ENCODE results near the gene TPRN.

The TPRN gene

GRCh38 chr9:137170486-137171148 is 29.9 kb downstream of the TPRN start:
- no peak for DNase-seq

DNA sequence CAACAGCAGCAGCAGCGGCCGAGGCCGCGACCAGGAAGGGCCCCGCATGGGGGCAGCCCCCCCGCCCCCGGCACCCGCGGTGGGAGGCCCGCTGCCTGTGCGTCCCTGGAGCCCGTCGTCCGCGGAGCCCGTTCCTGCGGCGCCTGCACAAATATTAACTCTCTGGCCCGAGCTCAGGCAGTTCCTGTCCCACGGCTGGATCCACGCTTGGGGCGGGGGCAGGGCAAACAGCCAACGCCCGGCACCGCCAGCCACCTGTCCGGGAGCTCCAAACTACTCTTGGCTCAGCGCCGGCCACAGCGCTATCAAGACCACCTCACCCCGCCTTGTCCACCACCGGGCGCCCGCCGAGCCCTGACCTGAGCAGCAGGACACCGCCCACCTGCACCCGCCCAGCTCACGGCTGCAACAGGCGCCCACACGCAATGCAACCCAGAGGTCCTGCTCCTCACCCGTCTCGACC is 30.6 kb downstream of the TPRN start, which contains the start of gene LRRC26:
TSS of gene LRRC26 (minus strand) at position 156 of the 463 bp plus-strand sequence. CDS start at position 48, 108 bp downstream.
- DNase-seq: no peak

GRCh38 chr9:137168904-137169856 is 31.4 kb downstream of the TPRN start:
- DNase-seq: no peak

- DNase-seq: no peak
These were observed 32.0 kb downstream of the TPRN start for GRCh38 chr9:137168573-137168903.

- DNase-seq: no peak
These were observed 32.6 kb downstream of the TPRN start for GRCh38 chr9:137167747-137168572.

DNA sequence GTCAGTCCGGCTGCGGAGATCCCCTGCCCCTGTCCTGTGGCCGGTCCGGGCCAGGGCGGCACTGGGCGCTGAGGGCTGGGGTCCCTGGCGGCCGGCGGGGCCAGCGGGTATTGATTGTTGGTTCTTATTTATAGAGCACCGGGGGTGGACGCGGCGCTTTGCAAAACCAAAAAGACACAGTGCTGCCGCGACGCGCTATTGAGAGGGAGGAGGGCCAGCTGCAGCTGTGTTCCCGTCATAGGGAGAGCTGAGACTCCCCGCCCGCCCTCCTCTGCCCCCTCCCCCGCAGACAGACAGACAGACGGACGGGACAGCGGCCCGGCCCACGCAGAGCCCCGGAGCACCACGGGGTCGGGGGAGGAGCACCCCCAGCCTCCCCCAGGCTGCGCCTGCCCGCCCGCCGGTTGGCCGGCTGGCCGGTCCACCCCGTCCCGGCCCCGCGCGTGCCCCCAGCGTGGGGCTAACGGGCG is 33.2 kb downstream of the TPRN start:
- no peak for DNase-seq

DNA sequence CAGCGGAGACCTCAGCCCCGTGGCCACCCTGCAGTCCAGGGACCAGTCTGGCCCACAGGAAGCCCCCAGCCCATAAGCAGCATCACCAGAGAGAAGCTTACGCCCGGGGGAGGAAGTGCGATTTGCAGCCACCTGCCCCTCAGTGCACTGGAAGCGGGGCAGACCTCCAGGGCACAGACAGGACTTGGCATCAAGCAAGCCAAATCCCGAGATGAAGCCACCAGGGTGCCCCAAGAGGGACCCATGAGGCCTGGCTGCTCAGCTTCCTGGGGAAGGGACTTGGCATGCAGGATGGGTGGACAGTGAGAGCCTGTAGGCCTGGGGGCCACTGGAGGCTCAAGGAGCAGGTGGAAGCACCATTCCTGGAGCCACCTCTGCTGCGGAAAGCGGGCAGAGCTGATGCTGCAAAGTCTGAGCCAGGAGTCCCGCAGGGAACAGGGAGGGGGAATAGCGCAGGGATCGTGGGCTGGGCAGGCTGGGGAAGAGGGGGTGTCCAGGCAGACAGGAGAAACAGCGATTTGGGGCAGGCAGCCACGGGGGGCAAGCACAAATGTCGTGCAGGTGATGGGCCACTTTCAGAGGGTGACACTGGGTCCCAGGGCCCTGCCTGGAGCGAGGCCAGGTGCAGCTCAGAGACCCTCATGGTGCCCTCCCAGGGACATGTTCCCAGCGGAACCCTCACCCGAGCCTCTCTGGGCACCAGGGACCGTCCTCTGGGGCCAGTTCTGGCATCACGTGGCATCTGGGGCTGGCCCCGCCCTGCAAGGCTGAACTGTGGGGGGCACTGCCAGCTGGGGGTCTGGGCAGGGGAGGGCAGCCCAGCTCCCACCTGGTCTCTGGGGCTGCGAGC is 33.9 kb downstream of the TPRN start:
- DNase-seq: no peak

- no peak for DNase-seq
These were observed 35.2 kb downstream of the TPRN start for GRCh38 chr9:137165250-137165836.

DNA sequence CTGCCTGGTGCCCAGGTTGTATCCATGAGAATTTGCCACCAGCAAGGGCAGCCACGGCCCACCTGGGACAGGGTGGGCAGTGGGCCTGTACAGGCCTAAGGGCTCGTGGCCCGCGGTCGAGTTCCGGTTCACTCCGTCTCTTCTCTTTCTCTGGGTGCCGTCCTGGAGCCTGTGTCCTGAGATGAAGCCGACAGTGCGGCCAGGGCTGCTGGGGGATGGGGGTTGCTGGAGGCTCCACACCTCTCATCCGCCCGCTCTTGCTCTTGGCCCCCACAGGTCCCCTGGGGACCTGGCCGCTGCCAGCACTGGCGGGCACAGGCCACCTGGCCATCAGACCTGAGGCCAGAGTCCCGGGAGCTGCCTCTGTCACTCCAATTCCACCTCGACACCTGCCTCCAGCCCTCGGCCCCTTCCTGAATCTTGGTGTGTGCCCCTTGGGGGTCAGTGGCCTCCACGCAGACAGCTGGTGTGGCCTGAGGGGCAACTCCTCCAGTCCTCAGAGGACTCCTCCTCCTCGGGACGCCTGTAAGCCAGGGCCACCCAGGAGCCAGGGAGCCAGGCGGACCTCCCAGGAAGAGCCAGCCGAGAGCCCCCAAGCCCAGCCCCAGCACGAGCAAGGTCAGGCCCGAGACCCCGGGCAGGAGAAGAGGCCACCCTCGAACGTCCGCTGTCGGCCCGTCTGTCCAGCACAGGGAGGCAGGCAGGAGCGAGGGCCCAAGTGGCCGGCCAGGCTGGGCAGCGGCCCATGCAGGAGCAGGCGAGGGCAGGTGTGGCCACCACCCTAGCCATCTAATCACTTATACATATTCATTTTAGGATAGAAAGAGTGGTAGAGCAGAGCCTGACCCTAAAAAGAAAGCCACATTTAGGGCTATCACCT is 35.9 kb downstream of the TPRN start:
- no peak for DNase-seq

- DNase-seq: no peak
These were observed 36.7 kb downstream of the TPRN start for GRCh38 chr9:137163805-137164204.

- no peak for DNase-seq
These were observed 37.2 kb downstream of the TPRN start for GRCh38 chr9:137163365-137163715.

GRCh38 chr9:137162505-137163364 is 37.8 kb downstream of the TPRN start:
- no peak for DNase-seq

DNA sequence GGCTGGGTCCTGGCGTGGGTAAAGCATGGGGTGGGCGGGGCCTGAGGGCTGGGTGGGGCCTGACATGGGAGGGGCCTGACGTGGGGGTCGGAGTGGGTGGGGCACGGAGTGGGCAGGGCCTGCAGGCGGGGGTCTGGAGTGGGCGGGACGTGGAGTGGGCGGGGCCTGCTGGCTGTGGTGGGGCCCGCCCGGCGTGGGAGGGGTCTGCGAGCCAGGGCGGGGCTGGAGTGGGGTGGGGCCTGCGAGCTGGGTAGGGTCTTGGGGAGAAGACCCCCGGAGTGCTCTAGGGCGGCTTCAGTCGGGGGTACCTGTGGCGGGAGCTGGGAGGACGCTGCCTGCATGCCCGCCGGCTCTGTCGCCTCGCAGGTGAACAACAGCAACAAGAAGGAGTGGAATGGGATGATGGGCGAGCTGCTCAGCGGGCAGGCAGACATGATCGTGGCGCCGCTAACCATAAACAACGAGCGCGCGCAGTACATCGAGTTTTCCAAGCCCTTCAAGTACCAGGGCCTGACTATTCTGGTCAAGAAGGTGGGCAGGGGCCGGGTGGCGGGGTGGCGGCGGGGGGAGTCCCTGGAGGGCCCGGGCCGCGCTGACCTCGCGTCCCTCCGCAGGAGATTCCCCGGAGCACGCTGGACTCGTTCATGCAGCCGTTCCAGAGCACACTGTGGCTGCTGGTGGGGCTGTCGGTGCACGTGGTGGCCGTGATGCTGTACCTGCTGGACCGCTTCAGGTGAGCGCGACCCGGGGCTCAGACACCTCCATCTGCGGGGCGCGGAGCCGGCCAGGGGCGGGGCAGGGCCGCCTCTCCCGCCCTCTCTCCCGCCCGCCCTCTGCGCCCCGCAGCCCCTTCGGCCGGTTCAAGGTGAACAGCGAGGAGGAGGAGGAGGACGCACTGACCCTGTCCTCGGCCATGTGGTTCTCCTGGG is 38.7 kb downstream of the TPRN start:
- DNase-seq: no peak

GRCh38 chr9:137160716-137161557 is 39.6 kb downstream of the TPRN start:
- no peak for DNase-seq

GRCh38 chr9:137160054-137160425 is 40.5 kb downstream of the TPRN start:
- no peak for DNase-seq

DNA sequence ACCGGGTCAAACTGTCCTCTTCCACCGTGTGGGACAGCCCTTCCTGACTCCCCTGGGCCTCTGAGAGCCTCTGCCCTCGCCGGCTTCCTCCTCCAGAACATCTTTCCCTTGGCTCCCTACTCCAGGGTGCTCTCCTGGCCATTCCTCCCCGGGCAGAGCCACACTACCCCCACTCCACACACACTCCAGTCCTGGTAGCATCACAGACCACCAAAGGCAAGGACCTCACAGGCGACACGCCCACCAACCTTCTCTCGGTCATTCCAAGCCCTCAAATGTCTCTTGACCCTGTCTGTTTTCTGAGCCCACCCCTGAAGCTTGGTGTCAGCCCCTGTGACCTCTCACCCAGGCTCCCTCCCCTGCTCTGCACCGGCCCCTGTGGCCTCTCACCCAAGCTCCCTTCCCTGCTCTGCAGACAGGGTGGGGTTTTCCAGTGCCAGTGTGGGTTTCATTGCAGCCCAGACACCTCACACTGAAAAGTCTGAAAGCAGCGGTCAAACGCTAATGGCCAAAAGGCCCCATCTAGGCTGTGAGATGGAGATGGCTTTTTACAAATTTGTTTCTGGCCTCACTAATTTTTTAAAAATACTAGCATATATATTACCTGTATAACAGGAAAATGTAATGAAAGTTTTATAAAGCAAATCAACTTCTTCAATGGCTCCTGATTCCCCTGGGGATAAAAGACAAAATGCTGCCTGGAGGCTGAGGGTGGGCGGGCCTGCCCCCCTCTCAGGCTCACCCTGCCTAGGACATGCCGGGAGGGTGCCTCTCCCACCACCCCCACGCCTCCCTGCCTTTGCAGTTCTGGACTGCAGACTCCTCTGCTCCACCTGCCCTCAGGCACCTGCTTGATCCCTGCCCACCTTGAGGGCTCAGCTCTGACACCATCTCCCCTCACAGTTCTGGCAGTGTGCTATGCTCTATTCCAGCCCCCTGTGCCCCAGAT is 41.2 kb downstream of the TPRN start:
- no peak for DNase-seq
